ENCODE data around the gene MYO18B.

The MYO18B gene

DNA sequence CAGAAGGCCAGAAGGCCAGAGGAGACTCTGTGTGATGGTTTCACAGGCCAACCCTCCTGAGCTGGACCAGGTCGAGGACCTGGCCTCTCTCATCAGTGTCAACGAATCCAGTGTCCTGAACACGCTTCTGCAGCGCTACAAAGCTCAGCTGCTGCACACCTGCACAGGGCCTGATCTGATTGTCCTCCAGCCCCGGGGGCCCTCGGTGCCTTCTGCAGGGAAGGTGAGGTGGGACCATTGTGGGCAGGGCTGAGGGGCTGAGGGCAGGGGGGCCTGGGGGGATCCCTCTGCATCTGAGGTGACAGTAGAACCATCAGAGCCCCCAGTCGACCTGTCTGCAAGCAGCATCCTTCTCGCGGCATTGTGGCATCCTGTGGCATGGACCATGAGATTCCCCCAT lies 30.3 kb downstream of the MYO18B start:
- TF ChIP-seq, protein P1, sequence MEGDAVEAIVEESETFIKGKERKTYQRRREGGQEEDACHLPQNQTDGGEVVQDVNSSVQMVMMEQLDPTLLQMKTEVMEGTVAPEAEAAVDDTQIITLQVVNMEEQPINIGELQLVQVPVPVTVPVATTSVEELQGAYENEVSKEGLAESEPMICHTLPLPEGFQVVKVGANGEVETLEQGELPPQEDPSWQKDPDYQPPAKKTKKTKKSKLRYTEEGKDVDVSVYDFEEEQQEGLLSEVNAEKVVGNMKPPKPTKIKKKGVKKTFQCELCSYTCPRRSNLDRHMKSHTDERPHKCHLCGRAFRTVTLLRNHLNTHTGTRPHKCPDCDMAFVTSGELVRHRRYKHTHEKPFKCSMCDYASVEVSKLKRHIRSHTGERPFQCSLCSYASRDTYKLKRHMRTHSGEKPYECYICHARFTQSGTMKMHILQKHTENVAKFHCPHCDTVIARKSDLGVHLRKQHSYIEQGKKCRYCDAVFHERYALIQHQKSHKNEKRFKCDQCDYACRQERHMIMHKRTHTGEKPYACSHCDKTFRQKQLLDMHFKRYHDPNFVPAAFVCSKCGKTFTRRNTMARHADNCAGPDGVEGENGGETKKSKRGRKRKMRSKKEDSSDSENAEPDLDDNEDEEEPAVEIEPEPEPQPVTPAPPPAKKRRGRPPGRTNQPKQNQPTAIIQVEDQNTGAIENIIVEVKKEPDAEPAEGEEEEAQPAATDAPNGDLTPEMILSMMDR (conservative IDR thresholded peaks at IDR 0.05) = no peak
- TF ChIP-seq ZFX (IDR thresholded peaks at IDR 0.05) = no peak

DNA sequence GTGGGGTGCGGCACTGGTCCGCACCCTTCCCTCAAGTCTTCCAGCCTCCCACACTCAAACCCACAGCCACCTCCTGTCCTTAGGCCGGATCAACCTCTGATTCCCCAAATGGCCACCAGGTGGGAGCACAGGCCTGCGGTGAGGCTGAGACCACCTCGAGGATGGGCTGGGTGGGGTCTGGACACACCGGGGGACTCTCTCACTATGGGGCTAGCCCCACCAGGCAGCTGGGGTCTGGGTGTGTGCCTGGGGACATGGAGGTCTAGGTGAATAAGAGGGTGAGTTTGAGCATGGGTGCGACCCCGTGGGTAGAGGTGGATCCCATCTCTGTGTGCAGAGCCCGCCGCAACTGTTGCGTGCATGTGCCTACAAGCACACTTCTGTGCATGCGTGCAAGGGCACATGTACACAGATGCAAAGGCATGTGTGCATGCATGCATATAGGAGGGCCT lies 32.6 kb downstream of the MYO18B start:
- no peak overlapping the region for H3K27ac ChIP-seq
- TF ChIP-seq ZFX (IDR thresholded peaks at IDR 0.05) = no peak
- TF ChIP-seq, protein P1 (conservative IDR thresholded peaks at IDR 0.05) = peak; percentile 50

More for the DNA sequence above, 30.3 kb downstream of the MYO18B start:
- H3K27ac ChIP-seq = no peak overlapping the region

DNA sequence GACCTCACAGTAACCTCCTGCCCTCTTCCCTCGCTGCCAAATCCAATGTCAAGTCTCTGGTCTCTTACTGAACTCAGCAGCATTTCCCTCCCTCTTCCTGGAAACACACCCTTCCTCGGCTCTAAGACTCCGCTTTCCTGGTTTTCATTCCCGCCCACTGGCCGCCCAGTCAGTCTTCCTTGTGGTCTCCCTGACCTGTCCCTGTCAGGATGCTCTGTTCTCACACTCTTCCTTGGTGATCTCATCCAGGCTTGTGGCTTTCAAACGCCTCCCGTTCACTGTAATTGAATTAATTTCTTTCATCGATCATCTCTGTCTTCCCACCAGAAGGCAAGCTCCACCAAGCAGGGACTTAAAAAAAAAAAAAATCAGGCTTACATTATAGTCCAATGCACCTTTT lies 33.5 kb downstream of the MYO18B start:
- no peak for TF ChIP-seq ZFX (IDR thresholded peaks at IDR 0.05)
- TF ChIP-seq, protein P1 (conservative IDR thresholded peaks at IDR 0.05) = no peak
- no peak overlapping the region for H3K27ac ChIP-seq

DNA sequence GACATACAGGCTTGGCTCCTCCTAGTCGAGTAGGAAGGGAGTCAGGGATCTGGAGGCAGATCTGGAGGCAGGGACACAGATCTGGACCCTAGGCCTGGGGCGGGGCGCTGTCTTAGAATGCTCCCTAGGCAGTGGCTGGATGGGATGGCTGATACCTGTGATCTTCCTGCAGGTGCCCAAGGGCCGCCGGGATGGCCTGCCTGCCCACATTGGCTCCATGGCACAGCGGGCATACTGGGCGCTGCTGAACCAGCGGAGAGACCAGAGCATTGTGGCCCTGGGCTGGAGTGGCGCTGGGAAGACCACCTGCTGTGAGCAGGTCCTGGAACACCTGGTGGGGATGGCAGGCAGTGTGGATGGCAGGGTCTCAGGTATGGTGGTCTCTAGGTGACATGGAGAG lies 35.4 kb downstream of the MYO18B start:
- no peak for TF ChIP-seq ZFX (IDR thresholded peaks at IDR 0.05)
- TF ChIP-seq, protein P1 (conservative IDR thresholded peaks at IDR 0.05) = no peak
- H3K27ac ChIP-seq = no peak overlapping the region

DNA sequence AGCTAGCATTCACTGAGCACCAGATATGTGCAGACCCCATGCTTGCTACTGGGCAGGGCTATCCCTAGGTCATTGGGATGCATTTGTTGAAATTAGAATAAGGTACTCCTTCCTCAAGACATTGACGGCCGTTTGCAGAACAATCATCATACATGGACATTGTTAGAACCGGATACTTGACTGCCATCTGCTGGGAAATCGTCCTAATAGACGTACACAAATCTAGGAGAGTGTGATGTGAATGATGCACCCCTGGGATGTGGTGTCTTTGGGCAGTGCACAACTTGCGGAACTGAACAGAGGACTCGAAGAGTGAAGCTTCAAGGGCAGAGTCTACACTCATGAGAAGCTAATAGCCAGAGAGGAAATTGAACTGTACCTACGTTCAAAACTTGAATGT lies 35.9 kb downstream of the MYO18B start:
- TF ChIP-seq ZFX (IDR thresholded peaks at IDR 0.05) = no peak
- TF ChIP-seq, protein P1 (conservative IDR thresholded peaks at IDR 0.05) = peak; percentile 69
- no peak overlapping the region for H3K27ac ChIP-seq

DNA sequence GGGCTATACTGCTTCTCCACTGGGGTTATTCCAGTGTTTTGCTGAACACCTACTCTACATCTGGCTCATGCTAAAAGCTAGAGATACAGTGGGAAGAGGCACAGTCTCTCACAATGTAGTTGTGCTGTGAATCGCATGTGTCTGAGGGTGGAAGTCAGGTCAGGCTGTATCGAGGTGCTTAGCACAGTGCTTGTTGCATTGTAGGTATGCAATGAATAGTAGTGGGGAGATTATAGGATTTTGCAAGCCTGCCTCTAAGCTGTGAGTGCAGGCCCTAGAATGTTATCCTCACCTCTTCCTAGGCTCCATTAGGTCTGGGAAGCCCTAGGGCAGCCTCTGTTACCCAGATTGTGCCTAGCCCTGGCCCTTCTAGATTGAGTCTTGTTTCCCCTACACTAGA lies 37.4 kb downstream of the MYO18B start:
- TF ChIP-seq, protein P1 (conservative IDR thresholded peaks at IDR 0.05) = no peak
- TF ChIP-seq ZFX (IDR thresholded peaks at IDR 0.05) = no peak
- no peak overlapping the region for H3K27ac ChIP-seq

DNA sequence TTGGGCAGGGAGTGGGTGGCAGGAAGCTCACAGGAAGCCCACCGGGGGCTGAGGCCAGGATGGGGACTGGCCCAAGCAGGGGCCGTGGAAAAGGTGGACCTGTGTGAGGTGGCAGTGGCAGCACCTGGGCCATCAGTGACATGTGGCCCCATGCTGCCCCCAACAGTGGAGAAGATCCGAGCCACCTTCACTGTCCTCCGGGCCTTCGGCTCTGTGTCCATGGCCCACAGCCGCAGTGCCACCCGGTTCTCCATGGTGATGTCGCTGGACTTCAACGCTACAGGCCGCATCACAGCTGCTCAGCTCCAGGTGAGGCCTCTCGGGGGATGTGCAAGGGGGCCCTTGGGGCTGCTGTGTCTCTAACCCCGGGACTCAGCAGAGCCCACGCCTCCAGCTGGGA lies 37.9 kb downstream of the MYO18B start:
- TF ChIP-seq ZFX (IDR thresholded peaks at IDR 0.05) = no peak
- TF ChIP-seq, protein P1 (conservative IDR thresholded peaks at IDR 0.05) = no peak
- no peak overlapping the region for H3K27ac ChIP-seq

Measured in C4-2B (cell line).